Neuron (in vitro differentiated cells): ENCODE data around the gene PCDHGA1.
"Not testable (repeated sequence)": the region's sequence is repeated elsewhere in the genome, so short reads cannot be mapped to it uniquely, and the experiment has no call there.

Experiments
- H2AFZ ChIP-seq: one replicate; pipeline ENCODE4 v1.6.1; 2013; ENCODE audit warnings: low read depth, mild to moderate bottlenecking, inconsistent platforms, low read length, moderate library complexity
- H3K27me3 ChIP-seq: one replicate; pipeline ENCODE4 v1.6.1; 2013; ENCODE audit warnings: low read length; ENCODE audit not compliant: insufficient read depth
- H3K36me3 ChIP-seq: one replicate; pipeline ENCODE4 v1.6.1; 2013; ENCODE audit warnings: low read length; ENCODE audit not compliant: insufficient read depth
- H3K4me1 ChIP-seq: one replicate; pipeline ENCODE4 v1.6.1; 2013; ENCODE audit warnings: low read length; ENCODE audit not compliant: insufficient read depth
- H3K4me3 ChIP-seq: 2 replicates; pipeline ENCODE4 v1.5.1; 2013; ENCODE audit warnings: mild to moderate bottlenecking, low read length, moderate library complexity
- H3K9me3 ChIP-seq: one replicate; pipeline ENCODE4 v1.6.1; 2013; ENCODE audit warnings: low read length

Gene PCDHGA1

DNA sequence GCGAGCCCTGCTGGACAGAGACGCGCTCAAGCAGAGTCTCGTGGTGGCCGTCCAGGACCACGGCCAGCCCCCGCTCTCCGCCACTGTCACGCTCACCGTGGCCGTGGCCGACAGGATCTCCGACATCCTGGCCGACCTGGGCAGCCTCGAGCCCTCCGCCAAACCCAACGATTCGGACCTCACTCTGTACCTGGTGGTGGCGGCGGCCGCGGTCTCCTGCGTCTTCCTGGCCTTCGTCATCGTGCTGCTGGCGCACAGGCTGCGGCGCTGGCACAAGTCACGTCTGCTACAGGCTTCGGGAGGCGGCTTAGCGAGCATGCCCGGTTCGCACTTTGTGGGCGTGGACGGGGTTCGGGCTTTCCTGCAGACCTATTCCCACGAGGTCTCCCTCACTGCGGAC is 2.3 kb downstream of the PCDHGA1 start:
- H3K4me1 ChIP-seq, H3K36me3 ChIP-seq, H3K4me3 ChIP-seq, H3K27me3 ChIP-seq, H2AFZ ChIP-seq: not testable (repeated sequence)
- peaks cover 12% of the 10 kb centered on the region for H3K9me3 ChIP-seq

DNA sequence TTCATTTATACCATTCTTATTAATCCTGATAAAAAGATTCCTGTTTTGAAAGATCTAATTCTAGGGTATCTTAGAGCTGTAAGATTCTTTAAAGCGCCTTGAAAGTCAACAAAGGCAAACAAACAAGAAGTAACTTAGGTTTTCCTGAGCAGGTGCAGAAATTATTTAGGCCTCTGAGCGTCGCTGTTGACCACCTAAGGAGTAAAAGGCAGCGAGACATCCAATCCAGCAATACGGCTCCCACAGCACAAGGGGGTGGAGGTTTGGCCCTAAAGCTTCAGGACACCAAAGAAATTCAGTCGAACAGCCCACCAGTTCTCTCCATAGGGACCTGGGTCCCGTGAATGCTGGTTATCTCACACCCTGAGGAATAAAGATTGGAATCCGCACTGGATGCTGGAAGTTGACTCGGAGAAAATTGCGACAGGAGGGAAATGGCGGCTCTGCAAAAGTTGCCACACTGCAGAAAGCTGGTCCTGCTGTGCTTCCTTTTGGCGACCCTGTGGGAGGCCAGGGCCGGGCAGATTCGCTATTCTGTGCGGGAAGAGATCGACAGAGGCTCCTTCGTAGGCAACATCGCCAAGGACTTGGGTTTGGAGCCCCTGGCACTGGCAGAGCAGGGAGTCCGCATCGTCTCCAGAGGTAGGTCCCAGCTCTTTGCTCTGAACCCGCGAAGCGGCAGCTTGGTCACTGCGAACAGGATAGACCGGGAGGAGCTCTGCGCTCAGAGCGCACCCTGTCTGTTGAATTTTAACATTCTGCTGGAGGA is 8.4 kb downstream of the PCDHGA1 start, which contains the start of gene PCDHGA2:
TSS of gene PCDHGA2 (plus strand) at position 223 of the 769 bp plus-strand sequence.
- Histone ChIP-seq H3K36me3 (no peaks in the 10 kb centered on the region), H3K27me3 (no peaks in the 10 kb centered on the region), H3K4me1 (no peaks in the 10 kb centered on the region), H2AFZ (no peak within 1 kb of the TSS), H3K9me3 (peaks cover 9% of the 10 kb centered on the region), H3K4me3 (no peak within 1 kb of the TSS)

DNA sequence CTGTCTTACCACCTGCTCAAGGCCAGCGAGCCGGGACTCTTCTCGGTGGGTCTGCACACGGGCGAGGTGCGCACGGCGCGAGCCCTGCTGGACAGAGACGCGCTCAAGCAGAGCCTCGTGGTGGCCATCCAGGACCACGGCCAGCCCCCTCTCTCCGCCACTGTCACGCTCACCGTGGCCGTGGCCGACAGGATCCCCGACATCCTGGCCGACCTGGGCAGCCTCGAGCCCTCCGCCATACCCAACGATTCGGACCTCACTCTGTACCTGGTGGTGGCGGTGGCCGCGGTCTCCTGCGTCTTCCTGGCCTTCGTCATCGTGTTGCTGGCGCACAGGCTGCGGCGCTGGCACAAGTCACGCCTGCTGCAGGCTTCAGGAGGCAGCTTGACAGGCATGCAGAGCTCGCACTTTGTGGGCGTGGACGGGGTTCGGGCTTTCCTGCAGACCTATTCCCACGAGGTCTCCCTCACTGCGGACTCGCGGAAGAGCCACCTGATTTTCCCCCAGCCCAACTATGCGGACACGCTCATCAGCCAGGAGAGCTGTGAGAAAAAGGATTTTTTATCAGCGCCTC is 10.6 kb downstream of the PCDHGA1 start:
- not testable (repeated sequence) for H2AFZ ChIP-seq, H3K4me1 ChIP-seq, H3K27me3 ChIP-seq, H3K4me3 ChIP-seq, H3K36me3 ChIP-seq
- H3K9me3 ChIP-seq = peaks cover 18% of the 10 kb centered on the region

DNA sequence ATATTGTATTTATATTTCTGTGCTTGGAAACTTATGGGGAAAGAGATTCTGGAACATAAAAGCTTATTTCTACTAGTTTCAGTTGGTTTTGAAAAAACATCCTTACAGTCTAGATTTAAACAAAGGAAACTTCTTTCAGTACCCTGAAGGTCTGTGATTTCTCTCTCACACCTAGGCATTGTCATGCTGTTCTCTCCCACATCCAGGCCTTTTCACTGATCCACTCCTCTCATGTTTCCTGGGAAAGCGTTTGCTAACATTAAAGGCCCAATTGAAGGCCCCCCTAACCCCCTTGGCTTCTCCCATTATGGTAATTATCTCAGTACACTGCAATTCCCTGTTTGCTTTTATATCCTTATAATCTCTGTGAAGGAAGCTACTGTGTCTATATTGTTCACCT is 12.5 kb downstream of the PCDHGA1 start:
- Histone ChIP-seq H2AFZ (no peak overlapping the region), H3K9me3 (peaks cover 18% of the 10 kb centered on the region), H3K27me3 (no peaks in the 10 kb centered on the region), H3K36me3 (no peaks in the 10 kb centered on the region), H3K4me3 (no peak overlapping the region), H3K4me1 (no peaks in the 10 kb centered on the region)

DNA sequence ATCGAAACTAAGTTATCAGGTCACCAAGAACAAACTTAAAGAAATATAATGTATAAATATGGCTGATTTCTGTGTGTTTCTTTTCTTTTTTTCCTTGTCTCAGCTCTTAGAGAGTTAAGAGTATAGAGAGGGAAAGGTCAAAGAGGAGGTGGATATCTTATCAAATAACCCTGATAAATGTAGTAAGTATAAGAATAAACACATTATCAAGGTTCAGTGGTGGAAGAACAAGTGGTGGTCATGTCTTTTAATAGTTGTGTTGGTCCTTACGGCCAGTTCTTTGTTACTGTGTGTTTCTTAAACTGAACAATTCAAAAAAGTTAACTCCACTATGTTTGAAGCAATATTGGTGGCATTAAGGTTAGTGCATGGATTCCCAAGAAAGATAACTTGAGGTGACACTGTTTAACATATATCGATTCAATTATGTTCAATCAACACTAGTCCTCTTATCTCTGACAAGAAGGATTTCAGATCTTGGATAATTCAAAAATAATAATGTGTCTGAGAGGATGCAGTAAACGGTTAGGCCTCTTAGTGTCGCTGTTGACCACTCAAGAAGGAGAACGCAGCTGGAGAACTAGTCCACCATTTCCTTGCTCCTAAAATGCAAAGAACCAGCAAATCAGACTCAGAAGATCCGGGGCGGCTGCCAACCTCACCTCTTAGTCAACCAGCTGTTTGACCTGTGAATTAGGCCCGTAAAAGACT is 13.1 kb downstream of the PCDHGA1 start, which contains the start of gene PCDHGA3:
TSS of gene PCDHGA3 (plus strand) at position 588 of the 711 bp plus-strand sequence. CDS start 205 bp downstream, outside the sequence.
- Histone ChIP-seq H3K9me3 (peaks cover 18% of the 10 kb centered on the region), H3K27me3 (no peaks in the 10 kb centered on the region), H3K36me3 (no peaks in the 10 kb centered on the region), H3K4me3 (no peak within 1 kb of the TSS), H2AFZ (no peak within 1 kb of the TSS), H3K4me1 (no peaks in the 10 kb centered on the region)

DNA sequence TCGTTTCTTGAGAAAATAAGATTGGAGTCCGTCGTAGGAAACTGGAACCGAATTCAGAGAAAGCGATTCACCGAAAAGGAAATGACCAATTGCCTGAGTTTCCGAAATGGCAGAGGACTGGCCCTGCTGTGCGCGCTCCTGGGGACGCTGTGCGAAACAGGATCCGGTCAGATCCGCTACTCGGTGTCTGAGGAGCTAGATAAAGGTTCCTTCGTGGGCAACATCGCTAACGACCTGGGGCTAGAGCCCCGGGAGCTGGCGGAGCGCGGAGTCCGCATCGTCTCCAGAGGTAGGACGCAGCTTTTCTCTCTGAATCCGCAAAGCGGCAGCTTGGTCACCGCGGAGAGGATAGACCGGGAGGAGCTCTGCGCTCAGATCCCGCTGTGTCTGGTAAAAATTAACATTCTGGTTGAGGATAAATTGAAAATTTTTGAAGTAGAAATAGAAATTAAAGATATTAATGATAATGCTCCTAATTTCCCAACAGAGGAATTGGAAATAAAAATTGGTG is 13.7 kb downstream of the PCDHGA1 start:
- H3K9me3 ChIP-seq = peaks cover 20% of the 10 kb centered on the region
- no peaks in the 10 kb centered on the region for H3K36me3 ChIP-seq
- H2AFZ ChIP-seq = no peak overlapping the region
- H3K4me3 ChIP-seq = no peak overlapping the region
- H3K27me3 ChIP-seq = no peaks in the 10 kb centered on the region
- H3K4me1 ChIP-seq = no peaks in the 10 kb centered on the region

DNA sequence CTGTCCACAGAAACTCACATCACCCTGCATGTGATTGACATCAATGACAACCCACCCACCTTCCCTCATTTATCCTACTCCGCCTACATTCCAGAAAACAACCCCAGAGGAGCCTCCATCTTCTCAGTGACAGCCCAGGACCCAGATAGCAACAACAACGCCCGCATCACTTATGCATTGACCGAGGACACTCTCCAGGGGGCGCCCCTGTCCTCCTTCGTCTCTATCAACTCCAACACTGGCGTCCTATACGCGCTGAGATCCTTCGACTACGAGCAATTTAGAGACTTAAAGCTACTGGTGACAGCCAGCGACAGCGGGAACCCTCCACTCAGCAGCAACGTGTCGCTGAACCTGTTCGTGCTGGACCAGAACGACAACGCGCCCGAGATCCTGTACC is 15.0 kb downstream of the PCDHGA1 start:
- H3K27me3 ChIP-seq = no peaks in the 10 kb centered on the region
- H3K9me3 ChIP-seq = peaks cover 12% of the 10 kb centered on the region
- no peak overlapping the region for H3K4me3 ChIP-seq
- no peaks in the 10 kb centered on the region for H3K4me1 ChIP-seq
- no peaks in the 10 kb centered on the region for H3K36me3 ChIP-seq
- no peak overlapping the region for H2AFZ ChIP-seq

DNA sequence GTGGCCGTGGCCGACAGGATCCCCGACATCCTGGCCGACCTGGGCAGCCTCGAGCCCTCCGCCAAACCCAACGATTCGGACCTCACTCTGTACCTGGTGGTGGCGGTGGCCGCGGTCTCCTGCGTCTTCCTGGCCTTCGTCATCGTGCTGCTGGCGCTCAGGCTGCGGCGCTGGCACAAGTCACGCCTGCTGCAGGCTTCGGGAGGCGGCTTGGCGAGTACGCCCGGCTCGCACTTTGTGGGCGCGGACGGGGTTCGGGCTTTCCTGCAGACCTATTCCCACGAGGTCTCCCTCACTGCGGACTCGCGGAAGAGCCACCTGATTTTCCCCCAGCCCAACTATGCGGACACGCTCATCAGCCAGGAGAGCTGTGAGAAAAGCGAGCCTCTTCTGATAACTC is 15.7 kb downstream of the PCDHGA1 start:
- H3K27me3 ChIP-seq, H3K4me3 ChIP-seq, H3K36me3 ChIP-seq, H3K4me1 ChIP-seq, H2AFZ ChIP-seq: not testable (repeated sequence)
- peaks cover 15% of the 10 kb centered on the region for H3K9me3 ChIP-seq

DNA sequence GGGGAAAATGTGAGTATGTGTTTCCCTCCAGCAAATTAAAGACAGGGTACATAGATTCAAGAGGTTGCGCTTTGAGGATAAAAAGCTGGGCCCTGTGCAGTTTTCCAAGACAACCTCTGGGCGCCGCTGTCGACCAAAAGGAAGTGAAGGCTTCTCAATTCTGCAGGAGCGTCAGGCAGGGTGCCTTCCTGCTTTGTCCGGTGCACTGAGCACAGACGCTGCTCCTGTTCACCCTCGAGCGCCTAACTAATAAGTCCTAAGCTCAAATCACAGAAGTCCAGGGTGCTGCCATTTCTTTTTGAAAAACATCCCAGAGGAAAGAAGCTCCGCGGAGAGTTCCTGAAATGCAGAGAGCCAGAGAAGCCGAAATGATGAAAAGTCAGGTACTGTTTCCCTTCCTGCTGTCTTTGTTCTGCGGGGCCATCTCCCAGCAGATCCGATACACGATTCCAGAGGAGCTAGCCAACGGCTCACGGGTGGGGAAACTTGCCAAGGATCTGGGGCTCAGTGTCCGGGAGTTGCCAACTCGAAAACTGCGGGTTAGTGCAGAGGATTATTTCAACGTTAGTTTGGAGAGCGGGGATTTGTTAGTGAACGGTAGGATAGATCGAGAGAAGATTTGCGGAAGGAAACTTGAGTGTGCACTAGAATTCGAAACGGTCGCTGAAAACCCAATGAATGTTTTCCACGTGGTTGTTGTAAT is 19.8 kb downstream of the PCDHGA1 start, which contains the start of gene PCDHGB1:
TSS of gene PCDHGB1 (plus strand) at position 183 of the 703 bp plus-strand sequence. CDS start at position 345, 162 bp downstream.
- Histone ChIP-seq H3K9me3 (peaks cover 24% of the 10 kb centered on the region), H3K4me1 (no peaks in the 10 kb centered on the region), H2AFZ (peak within 1 kb of the TSS; percentile 32), H3K36me3 (no peaks in the 10 kb centered on the region), H3K4me3 (peak within 1 kb of the TSS; percentile 32), H3K27me3 (no peaks in the 10 kb centered on the region)

DNA sequence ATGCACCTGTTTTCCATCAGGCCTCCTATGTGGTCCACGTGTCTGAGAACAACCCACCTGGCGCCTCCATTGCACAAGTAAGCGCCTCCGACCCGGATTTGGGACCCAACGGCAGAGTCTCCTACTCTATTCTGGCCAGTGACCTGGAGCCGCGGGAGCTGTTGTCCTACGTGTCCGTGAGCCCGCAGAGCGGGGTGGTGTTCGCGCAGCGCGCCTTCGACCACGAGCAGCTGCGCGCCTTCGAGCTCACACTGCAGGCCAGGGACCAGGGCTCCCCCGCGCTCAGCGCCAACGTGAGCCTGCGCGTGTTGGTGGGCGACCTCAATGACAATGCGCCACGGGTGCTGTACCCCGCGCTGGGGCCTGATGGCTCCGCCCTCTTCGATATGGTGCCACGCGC is 21.3 kb downstream of the PCDHGA1 start:
- Histone ChIP-seq H3K4me3 (no peak overlapping the region), H3K27me3 (no peaks in the 10 kb centered on the region), H3K36me3 (no peaks in the 10 kb centered on the region), H2AFZ (no peak overlapping the region), H3K9me3 (peaks cover 32% of the 10 kb centered on the region), H3K4me1 (no peaks in the 10 kb centered on the region)

DNA sequence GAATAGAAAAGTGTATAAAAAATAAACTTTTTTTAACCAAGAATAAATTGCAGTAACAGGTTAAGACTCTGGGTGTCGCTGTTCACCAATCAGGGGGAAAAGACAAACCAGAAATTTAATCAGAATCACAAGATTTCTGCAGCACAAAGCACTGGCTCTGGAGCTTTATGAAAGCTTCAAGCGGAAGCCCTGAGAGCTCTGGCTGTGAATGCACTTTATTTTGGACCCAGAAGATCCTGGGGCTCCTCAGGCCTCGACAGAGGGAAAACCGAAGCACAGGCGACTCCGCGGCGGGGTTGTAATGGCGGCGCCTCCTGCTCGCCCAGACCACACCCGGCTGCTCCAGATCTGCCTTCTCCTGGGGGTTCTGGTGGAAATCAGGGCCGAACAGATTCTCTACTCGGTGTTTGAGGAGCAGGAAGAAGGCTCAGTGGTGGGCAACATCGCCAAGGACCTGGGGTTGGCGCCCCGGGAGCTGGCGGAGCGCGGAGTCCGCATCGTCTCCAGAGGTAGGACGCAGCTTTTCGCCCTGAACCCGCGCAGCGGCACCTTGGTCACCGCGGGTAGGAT is 24.7 kb downstream of the PCDHGA1 start, which contains the start of gene PCDHGA4:
TSS of gene PCDHGA4 (plus strand) at position 122 of the 570 bp plus-strand sequence. CDS start at position 209, 87 bp downstream.
- H3K36me3 ChIP-seq = no peaks in the 10 kb centered on the region
- H3K4me1 ChIP-seq = no peaks in the 10 kb centered on the region
- no peak within 1 kb of the TSS for H3K4me3 ChIP-seq
- H3K27me3 ChIP-seq = no peaks in the 10 kb centered on the region
- H2AFZ ChIP-seq = no peak within 1 kb of the TSS
- H3K9me3 ChIP-seq = peaks cover 40% of the 10 kb centered on the region

DNA sequence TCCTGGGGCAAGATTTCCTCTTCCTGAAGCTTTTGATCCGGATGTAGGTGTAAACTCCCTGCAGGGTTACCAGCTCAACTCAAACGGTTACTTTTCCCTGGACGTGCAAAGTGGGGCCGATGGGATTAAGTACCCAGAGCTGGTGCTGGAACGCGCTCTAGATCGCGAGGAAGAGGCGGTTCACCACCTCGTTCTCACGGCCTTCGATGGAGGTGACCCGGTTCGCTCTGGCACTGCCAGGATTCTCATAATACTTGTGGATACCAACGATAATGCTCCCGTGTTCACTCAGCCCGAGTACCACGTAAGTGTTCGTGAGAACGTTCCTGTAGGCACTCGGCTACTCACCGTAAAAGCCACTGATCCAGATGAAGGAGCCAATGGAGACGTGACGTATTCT is 25.3 kb downstream of the PCDHGA1 start:
- no peaks in the 10 kb centered on the region for H3K4me1 ChIP-seq
- no peaks in the 10 kb centered on the region for H3K27me3 ChIP-seq
- H3K9me3 ChIP-seq = peaks cover 42% of the 10 kb centered on the region
- H2AFZ ChIP-seq = no peak overlapping the region
- H3K36me3 ChIP-seq = no peaks in the 10 kb centered on the region
- no peak overlapping the region for H3K4me3 ChIP-seq
